ENCODE results near the gene SYT1. TPM values are rescaled to one million over a fixed set of nuclear protein-coding genes. Genes with fewer than 3 reads are reported as not detected.

Gene SYT1
- total and polyA plus RNA-seq, 2 of the 4 experiments (the other 2 are of a cell fraction) = 2.8 to 3.0 TPM

GRCh38 chr12:79288911-79289310 is 424.3 kb downstream of the SYT1 start:
- no peak overlapping the region for H4K5ac ChIP-seq (ENCODE audit: low read depth, low read length)
- 78% methylated on average over 1 of the region's 3 CpGs; no CpG with 5 or more reads in 1 of the 2 experiments for WGBS, 2 experiments (ENCODE audit: extremely low coverage in 2 of 2, insufficient read length in 1 of 2)
- H2AK9ac ChIP-seq (replicated peaks; ENCODE audit: low read depth, low read length, poor library complexity) = no peak overlapping the region
- no peaks in the 10 kb centered on the region for H3K9me3 ChIP-seq (ENCODE audit: control insufficient read depth, insufficient read depth, low read length)
- no peak overlapping the region for H3K9ac ChIP-seq (ENCODE audit: low read depth, low read length)
- dilution Hi-C loops (cut with HindIII; ENCODE audit: low sequenced_read_pairs, unreplicated experiment) (no loop called here), intact Hi-C loops (cut with micrococcal nuclease) (no loop called here), in situ Hi-C loops (cut with MboI; ENCODE audit: low sequenced_read_pairs) (no loop called here)
- H4K20me1 ChIP-seq (ENCODE audit: insufficient read depth, low read length) = no peaks in the 10 kb centered on the region
- no peaks in the 10 kb centered on the region for H3K36me3 ChIP-seq (ENCODE audit: control insufficient read depth, insufficient read depth, low read length)
- no peak overlapping the region for H2AK5ac ChIP-seq (ENCODE audit: low read depth, low read length)
- TF ChIP-seq, protein P1, sequence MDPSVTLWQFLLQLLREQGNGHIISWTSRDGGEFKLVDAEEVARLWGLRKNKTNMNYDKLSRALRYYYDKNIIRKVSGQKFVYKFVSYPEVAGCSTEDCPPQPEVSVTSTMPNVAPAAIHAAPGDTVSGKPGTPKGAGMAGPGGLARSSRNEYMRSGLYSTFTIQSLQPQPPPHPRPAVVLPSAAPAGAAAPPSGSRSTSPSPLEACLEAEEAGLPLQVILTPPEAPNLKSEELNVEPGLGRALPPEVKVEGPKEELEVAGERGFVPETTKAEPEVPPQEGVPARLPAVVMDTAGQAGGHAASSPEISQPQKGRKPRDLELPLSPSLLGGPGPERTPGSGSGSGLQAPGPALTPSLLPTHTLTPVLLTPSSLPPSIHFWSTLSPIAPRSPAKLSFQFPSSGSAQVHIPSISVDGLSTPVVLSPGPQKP (IDR thresholded peaks at IDR 0.05; ENCODE audit: borderline replicate concordance, low read depth, low read length) = no peak
- TF ChIP-seq SMC3 (IDR thresholded peaks at IDR 0.05; ENCODE audit: low read depth, low read length) (no peak), POLR2A (IDR thresholded peaks at IDR 0.05; ENCODE audit: low read depth, low read length) (no peak), MAFK (IDR thresholded peaks at IDR 0.05; ENCODE audit: low read depth, low read length) (no peak), NFE2L2 (IDR thresholded peaks at IDR 0.05; ENCODE audit: low read depth, low read length) (no peak)
- H3K4me3 ChIP-seq (ENCODE audit: insufficient read depth, low read depth, low read length) = no peak overlapping the region
- ChIA-PET POLR2A (ENCODE audit: unreplicated experiment) (no interaction called here), CTCF (interaction anchor here (1.2 kb wide), 1 partner anchor 26 kb away, joined by 4 read pairs; no protein-coding TSS in a partner anchor)
- ATAC-seq (ENCODE audit: low read depth) (no peak), DNase-seq (no peak)
- H3K4ac ChIP-seq (ENCODE audit: low read depth, low read length) = no peak overlapping the region
- no peaks in the 10 kb centered on the region for H3K4me1 ChIP-seq (ENCODE audit: control insufficient read depth, insufficient read depth, low read length)
- no peak overlapping the region for H2BK15ac ChIP-seq (ENCODE audit: low read depth, low read length)
- H3K4me2 ChIP-seq (ENCODE audit: low read depth, low read length) = no peak overlapping the region
- H3K27me3 ChIP-seq (ENCODE audit: control insufficient read depth, insufficient read depth, low read length) = no peaks in the 10 kb centered on the region
- H3K27ac ChIP-seq (ENCODE audit: insufficient read depth, low read length) = no peak overlapping the region
- H3K56ac ChIP-seq (ENCODE audit: extremely low read depth, insufficient read depth, low read length) = no peak overlapping the region
- no peak overlapping the region for H2BK20ac ChIP-seq (ENCODE audit: low read depth, low read length)
- H4K8ac ChIP-seq (ENCODE audit: low read depth in 2 of 2, low read length in 2 of 2) = no peak overlapping the region
- H3K79me1 ChIP-seq (ENCODE audit: low read depth in 1 of 2, low read length in 2 of 2) = no peaks in the 10 kb centered on the region
- H2BK120ac ChIP-seq (ENCODE audit: low read depth, low read length) = no peak overlapping the region
- H3K9me1 ChIP-seq (ENCODE audit: insufficient read depth, low read length) = no peaks in the 10 kb centered on the region
- no peak overlapping the region for H2BK5ac ChIP-seq (ENCODE audit: low read depth, low read length, poor library complexity, severe bottlenecking)
- no peak overlapping the region for H4K91ac ChIP-seq (ENCODE audit: insufficient read depth, low read depth, low read length)
- no peak overlapping the region for H3K23ac ChIP-seq (ENCODE audit: low read depth, low read length)
- BruUV-seq (replicated peaks) = no TSS peak
- H2AFZ ChIP-seq (replicated peaks; ENCODE audit: low read length, poor library complexity) = no peak overlapping the region
- H3K18ac ChIP-seq (ENCODE audit: low read depth, low read length) = no peak overlapping the region
- H3K14ac ChIP-seq (replicated peaks; ENCODE audit: low read depth, low read length) = no peak overlapping the region
